Measurements from ENCODE around the gene SMG6. TPM values are rescaled to one million over a fixed set of nuclear protein-coding genes. Genes with fewer than 3 reads are reported as not detected.

SMG6 gene
- total and polyA plus RNA-seq, 2 of the 13 experiments (the other 11 are each of a cell fraction or from before 2014, with no cell fraction given): 4.6 to 14.6 TPM

- TF ChIP-seq TCF7 (IDR thresholded peaks at IDR 0.05; ENCODE audit: low read depth) (no peak), HOMEZ (CRISPR knock-in tag; IDR thresholded peaks at IDR 0.05; ENCODE audit: low read depth) (0 out of 2 replicates have a peak, but pooled peaks have one; percentile 10), NR2F1 (CRISPR knock-in tag; IDR thresholded peaks at IDR 0.05) (no peak), ZNF619 (CRISPR knock-in tag; IDR thresholded peaks at IDR 0.05) (no peak), ZBTB46 (CRISPR knock-in tag; IDR thresholded peaks at IDR 0.05; ENCODE audit: borderline replicate concordance) (no peak), CENPX (CRISPR knock-in tag; IDR thresholded peaks at IDR 0.05) (no peak), HHEX (CRISPR knock-in tag; IDR thresholded peaks at IDR 0.05) (no peak), ZNF143 (CRISPR knock-in tag; IDR thresholded peaks at IDR 0.05) (no peak), ZNF562 (CRISPR knock-in tag; IDR thresholded peaks at IDR 0.05; ENCODE audit: borderline replicate concordance) (no peak), NFIB (CRISPR knock-in tag; IDR thresholded peaks at IDR 0.05; ENCODE audit: borderline replicate concordance) (no peak), ARNTL (CRISPR knock-in tag; IDR thresholded peaks at IDR 0.05) (no peak), HOXA3 (CRISPR knock-in tag; IDR thresholded peaks at IDR 0.05) (peak; percentile 50; the same call in 1 of the 2 replicates), CREB3 (CRISPR knock-in tag; IDR thresholded peaks at IDR 0.05) (no peak), BCL6 (CRISPR knock-in tag; IDR thresholded peaks at IDR 0.05) (peak; percentile 79), TBX2 (CRISPR knock-in tag; IDR thresholded peaks at IDR 0.05; ENCODE audit: borderline replicate concordance) (peak; percentile 45), KDM2A (CRISPR knock-in tag; IDR thresholded peaks at IDR 0.05; ENCODE audit: borderline replicate concordance, low read depth) (no peak), GRHL1 (CRISPR knock-in tag; conservative IDR thresholded peaks at IDR 0.05) (no peak), ZBTB42 (CRISPR knock-in tag; IDR thresholded peaks at IDR 0.05) (no peak), ZNF639 (CRISPR knock-in tag; conservative IDR thresholded peaks at IDR 0.05) (no peak), CHD4 (IDR thresholded peaks at IDR 0.05; ENCODE audit: borderline replicate concordance, low read length) (no peak), MYNN (CRISPR knock-in tag; IDR thresholded peaks at IDR 0.05; ENCODE audit: low read depth) (no peak)
- TF ChIP-seq, protein P1, sequence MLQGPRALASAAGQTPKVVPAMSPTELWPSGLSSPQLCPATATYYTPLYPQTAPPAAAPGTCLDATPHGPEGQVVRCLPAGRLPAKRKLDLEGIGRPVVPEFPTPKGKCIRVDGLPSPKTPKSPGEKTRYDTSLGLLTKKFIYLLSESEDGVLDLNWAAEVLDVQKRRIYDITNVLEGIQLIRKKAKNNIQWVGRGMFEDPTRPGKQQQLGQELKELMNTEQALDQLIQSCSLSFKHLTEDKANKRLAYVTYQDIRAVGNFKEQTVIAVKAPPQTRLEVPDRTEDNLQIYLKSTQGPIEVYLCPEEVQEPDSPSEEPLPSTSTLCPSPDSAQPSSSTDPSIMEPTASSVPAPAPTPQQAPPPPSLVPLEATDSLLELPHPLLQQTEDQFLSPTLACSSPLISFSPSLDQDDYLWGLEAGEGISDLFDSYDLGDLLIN (CRISPR knock-in tag; IDR thresholded peaks at IDR 0.05; ENCODE audit: borderline replicate concordance): no peak
These were observed 126.3 kb downstream of the SMG6 start (continued) for GRCh38 chr17:2177235-2177811.

Measured in HepG2 (cell line).